Stimulated activated CD8-positive, alpha-beta memory T cell treated with anti-CD3 and anti-CD28 coated beads, Interleukin-7, amount 100 ng/mL, for 4 hours (primary cell): ENCODE data around the gene GPRIN2.
"Not testable (repeated sequence)": the region's sequence is repeated elsewhere in the genome, so short reads cannot be mapped to it uniquely, and the experiment has no call there.

ENCODE experiments used
- DNase-seq, 2 donors: peaks; one replicate each; pipeline ENCODE4 v3.0.0-alpha.2; 2020; ENCODE audit warnings: low read depth in 2 of 2

Gene GPRIN2

DNA sequence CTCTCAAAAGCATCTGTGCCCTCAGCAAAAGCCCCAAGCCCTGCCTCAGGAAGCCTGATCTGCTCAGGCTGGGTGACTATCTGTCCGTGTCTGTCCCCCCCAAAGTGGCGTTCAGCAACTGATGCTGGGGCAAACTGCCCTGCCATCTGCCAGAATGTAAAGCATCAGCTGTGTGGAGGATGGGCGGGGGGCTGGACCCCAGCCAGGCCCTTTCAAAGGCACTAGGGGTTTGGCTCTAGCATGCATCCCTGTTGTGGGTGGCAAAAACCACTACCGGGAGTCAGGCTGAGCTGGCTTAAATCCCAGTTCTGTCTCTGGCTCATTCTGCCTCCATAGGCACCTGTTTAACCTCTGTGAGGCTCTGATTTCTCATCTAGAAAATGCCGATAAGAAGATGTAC lies 35.5 kb downstream of the GPRIN2 start:
- DNase-seq: no peak

DNA sequence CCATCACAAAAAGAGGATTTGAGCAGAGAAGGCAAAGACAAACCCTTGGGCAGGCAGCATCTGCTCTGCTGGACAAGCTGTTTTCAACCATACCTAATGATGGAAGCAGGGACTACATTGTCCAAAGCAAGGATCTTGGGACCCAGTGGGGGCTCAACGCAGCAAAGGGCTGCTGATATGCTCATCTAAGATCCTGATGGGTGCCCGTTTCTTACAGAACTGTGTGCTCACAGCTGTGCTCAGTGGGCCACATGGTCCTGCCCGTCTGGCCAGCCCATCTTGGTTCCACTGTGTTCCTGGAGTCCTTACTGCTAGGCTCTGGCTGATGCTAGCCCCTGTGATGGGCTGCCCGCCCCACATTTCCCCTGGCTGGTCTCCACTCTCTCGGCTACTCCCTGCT lies 36.1 kb downstream of the GPRIN2 start:
- DNase-seq: no peak

DNA sequence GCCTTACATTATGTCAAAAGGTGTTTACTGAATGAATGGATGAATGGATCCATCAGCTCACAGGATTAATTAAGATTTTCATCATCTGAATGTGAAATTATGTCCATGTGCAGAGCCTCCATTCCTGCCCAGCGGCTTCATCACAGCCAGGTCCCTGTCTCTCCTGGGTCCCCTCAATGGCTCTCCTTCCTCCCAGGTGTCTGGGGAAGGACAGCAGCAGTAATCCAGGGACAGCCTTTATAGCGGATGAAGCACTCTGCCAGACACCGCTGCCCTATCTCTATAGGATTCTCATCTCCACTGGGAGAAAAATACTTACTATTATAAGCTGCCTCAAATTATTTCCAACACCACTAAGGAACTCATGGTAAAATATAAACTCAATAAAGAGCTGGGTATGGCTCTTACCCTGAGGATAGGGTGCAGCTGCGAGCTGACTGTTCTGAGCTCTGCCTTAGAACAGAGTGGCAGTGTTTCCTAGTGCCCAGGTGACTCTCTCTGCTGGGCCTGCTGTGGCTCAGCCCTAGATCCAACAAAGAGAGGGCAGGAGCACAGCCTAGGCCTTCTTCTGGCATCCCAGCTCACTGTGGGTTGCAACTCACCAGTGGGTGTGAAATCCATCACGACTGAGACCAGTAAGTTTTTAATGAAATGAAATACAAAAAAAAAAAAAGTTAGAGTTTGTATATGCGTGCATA lies 38.3 kb downstream of the GPRIN2 start:
- DNase-seq: no peak

DNA sequence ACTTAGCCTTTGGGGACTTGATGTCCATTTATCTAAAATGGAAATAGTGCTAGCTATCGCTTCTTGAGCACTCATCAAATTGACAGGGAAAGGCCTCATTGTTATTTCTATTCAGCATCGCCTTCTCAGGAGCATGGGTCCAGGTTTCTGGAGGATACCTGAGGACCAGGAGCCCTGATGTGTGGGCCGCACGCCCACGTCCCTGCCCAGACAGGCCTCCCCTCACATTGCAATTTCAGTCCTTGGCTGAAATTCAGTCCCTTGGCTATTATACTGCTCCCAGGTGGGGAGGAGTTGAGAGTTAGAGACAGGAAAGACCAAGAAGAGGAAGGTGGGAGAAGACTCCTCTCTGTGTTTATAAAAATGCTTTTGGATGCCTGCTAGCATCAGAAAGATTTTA lies 38.9 kb downstream of the GPRIN2 start:
- DNase-seq: no peak

DNA sequence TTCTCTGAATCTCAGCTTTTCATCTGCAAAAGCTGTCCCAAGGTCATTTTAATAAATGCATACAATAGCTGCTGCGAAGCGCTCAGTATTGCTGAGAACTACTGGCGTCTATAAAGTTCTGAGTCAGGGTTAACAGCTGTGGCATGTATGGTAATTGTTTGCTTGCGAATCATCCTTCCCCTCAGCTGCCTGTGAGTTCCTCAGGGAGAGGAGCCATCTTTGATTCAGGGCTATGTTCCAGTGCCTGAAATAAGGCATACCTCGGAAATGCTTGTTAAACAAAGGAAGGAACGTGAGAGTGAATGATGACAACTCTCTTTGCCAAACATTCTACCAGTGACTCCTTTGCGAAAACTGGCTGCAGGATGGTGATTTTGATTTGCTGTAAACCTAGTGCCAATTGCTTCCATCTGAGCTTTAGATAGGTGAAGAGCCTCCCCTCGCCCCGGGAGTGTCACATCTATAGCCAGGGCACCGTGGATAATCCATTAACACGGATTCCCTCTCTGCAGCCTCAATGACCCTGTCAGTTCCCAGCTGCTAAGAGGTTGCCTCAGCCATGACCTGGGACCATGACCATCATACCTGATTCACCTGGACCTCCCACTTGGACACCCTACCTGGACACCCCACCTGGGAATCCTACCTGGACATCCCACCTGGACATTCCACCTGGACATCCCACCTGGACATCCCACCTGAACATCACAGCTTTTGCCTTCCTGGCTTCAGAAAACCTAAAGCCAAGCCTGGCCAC lies 39.6 kb downstream of the GPRIN2 start:
- no peak for DNase-seq

DNA sequence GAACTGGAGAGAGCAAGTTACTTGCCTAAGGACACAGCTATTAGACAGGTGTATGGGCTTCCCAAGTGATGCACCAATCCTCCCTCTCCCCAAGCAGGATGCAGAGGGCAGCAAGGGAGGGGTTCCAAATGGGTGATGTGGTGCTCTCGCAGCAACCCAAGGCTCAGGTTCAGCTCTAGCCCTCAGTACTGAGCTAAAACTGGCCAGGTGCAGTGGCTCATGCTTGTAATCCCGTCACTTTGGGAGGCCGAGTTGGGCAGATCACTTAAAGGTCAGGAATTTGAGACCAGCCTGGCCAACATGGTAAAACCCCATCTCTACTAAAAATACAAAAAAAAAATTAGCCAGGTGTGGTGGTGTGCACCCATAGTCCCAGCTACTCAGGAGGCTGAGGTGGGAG lies 40.7 kb downstream of the GPRIN2 start:
- DNase-seq: no peak

DNA sequence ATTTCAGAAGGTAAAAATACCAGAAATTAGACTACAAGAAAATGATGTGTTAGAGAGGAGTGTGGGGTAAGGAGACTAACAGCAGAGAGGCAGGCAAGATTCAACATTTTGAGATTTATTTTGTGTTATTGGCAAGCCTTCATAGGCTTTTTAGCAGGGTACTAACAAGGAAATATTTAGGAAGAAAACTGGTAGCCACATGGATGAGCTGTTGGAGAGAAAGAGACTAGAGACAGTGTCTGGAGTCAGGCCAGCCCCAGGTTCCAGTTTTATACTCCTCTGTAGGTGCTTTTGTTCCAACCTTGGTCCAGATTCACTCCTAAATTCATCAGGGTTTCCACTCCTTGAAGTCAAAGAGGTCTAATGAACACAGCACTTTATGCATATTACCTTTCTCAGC lies 41.1 kb downstream of the GPRIN2 start:
- no peak for DNase-seq

DNA sequence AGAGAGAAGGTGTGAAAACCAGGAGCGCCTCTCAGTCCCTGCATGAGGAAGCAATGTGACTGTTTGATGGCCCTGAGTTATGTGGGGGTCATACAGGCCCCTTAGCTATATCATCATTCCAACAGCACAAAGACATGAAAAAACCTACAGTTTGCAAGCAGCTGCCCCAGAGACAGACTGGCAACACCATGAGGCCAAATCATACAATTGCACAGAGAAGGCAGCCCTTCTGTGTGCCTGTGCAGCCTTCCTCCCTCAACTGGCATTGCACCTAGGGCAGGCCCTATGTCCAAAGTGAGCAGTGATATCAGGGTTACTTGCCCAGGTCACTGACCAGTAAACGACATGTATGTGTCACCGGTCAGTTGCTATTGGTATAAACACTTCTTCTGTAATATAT lies 41.6 kb downstream of the GPRIN2 start:
- no peak for DNase-seq

DNA sequence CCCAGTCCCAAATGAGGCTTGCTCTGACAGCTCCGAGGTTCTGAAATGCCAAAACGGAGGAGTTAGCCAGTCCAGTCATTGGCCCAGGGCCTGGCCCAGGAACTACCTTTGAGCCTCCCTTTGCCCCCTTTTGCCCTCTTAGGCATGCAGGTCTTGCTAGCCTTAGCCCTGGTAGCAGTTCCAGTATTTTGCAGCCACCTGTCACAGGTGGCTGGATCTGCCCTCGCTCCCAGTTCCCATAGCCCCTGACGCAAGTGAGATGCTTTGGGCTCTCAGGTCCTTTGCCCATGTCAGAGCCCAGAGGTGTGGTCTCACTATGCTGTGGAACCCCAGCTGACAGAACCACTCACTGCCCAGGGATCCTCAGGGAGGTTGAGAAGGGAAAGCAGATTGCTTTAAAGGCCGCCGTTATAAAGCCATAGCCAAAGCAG lies 42.0 kb downstream of the GPRIN2 start:
- no peak for DNase-seq

DNA sequence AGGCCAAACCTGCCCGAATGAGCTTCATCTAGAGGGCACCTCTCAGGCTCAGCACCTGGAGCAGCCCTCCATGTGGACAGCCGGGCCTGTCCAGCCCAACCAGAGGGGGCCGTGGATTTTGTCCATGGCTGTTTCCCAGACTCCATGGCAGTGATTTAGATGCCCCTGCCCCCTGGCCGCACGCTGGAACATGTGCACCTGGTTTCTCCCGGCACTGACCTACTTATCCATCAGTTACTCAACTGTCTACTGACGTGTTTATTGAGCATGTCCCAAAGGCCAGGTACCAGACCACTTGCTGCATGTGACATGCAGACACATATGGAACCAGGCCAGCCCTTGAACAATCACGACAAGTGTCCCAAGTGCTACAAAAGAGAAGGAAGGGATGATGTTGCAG lies 43.1 kb downstream of the GPRIN2 start:
- not testable (repeated sequence) for DNase-seq

DNA sequence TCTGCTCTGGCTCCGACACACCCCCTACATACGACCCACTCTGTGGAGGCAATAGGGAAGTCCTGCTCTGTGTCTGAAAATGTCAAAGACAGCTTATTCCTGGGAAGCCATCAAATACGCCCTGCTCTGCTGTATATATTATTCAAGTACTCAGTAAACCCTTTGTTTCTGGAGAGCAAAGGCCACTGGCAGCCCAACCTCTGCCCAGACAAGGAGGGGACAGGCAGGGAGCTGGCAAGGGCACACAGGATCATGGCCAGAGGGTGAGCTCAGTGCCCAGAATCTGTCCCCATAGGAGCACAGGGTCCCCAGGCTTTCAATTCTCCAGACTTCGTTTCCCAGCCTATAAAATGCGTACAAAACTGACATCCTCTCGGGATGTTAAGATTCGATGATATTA lies 43.7 kb downstream of the GPRIN2 start:
- not testable (repeated sequence) for DNase-seq

DNA sequence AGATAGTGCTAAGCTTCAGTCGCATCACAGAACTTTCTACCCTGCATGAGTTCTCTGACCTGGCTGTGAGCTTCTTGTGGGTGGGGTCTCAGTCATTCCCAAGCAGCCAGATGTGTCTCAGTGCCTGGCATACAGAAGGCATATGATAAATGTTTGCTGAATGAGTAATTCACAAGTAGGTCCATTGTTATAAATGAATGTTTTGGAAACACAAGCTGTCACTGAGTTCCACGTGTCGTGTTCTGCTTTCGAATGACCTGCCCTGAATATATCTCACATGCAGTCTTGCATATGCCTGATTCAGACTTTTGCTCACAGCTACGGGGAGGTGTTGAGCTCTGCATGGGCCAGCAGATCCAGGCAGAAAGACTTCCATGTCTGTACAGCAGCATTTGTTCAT lies 44.5 kb downstream of the GPRIN2 start:
- not testable (repeated sequence) for DNase-seq
